ENCODE data around the gene PTPRCAP.
A peak's percentile ranks its signal among the peaks of the same experiment; 100 is the strongest.
"Not testable (repeated sequence)": the region's sequence is repeated elsewhere in the genome, so short reads cannot be mapped to it uniquely, and the experiment has no call there.

PTPRCAP gene

GRCh38 chr11:67406420-67406968 lies 31.0 kb downstream of the PTPRCAP start:
- no peak for DNase-seq (ENCODE audit: extremely low read depth, insufficient read length)
- H3K36me3 ChIP-seq (ENCODE audit: control insufficient read depth, insufficient read depth, low read length), result peaks cover 21% of the 10 kb centered on the region
- no peak for TF ChIP-seq CTCF (IDR thresholded peaks at IDR 0.05; ENCODE audit: insufficient read depth, low read length, poor library complexity, severe bottlenecking)
- H3K4me3 ChIP-seq (replicated peaks; ENCODE audit: low read depth, low read length), result no peak overlapping the region
- H3K27me3 ChIP-seq (replicated peaks; ENCODE audit: control insufficient read depth, insufficient read depth, low read length), result no peaks in the 10 kb centered on the region

- Histone ChIP-seq H3K36me3 (ENCODE audit: control insufficient read depth, insufficient read depth, low read length) (peaks cover 21% of the 10 kb centered on the region), H3K27me3 (replicated peaks; ENCODE audit: control insufficient read depth, insufficient read depth, low read length) (no peaks in the 10 kb centered on the region), H3K4me3 (replicated peaks; ENCODE audit: low read depth, low read length) (no peak overlapping the region)
- no peak for DNase-seq (ENCODE audit: extremely low read depth, insufficient read length)
- TF ChIP-seq CTCF (IDR thresholded peaks at IDR 0.05; ENCODE audit: insufficient read depth, low read length, poor library complexity, severe bottlenecking), result no peak
Observed at GRCh38 chr11:67405688-67406339, 31.7 kb downstream of the PTPRCAP start.

GRCh38 chr11:67405196-67405567 lies 32.3 kb downstream of the PTPRCAP start:
- TF ChIP-seq CTCF (IDR thresholded peaks at IDR 0.05; ENCODE audit: insufficient read depth, low read length, poor library complexity, severe bottlenecking), result no peak
- Histone ChIP-seq H3K36me3 (ENCODE audit: control insufficient read depth, insufficient read depth, low read length) (peaks cover 20% of the 10 kb centered on the region), H3K4me3 (replicated peaks; ENCODE audit: low read depth, low read length) (peak overlapping the region; percentile 80), H3K27me3 (replicated peaks; ENCODE audit: control insufficient read depth, insufficient read depth, low read length) (no peaks in the 10 kb centered on the region)
- DNase-seq (ENCODE audit: extremely low read depth, insufficient read length), result no peak

- TF ChIP-seq CTCF (IDR thresholded peaks at IDR 0.05; ENCODE audit: insufficient read depth, low read length, poor library complexity, severe bottlenecking), result no peak
- H3K4me3 ChIP-seq (replicated peaks; ENCODE audit: low read depth, low read length), result peak overlapping the region; percentile 80
- no peak for DNase-seq (ENCODE audit: extremely low read depth, insufficient read length)
- H3K27me3 ChIP-seq (replicated peaks; ENCODE audit: control insufficient read depth, insufficient read depth, low read length), result no peaks in the 10 kb centered on the region
- peaks cover 20% of the 10 kb centered on the region for H3K36me3 ChIP-seq (ENCODE audit: control insufficient read depth, insufficient read depth, low read length)
Observed at GRCh38 chr11:67404515-67405195, 32.8 kb downstream of the PTPRCAP start.

- Histone ChIP-seq H3K4me3 (replicated peaks; ENCODE audit: low read depth, low read length) (peak overlapping the region; percentile 80), H3K36me3 (ENCODE audit: control insufficient read depth, insufficient read depth, low read length) (peaks cover 31% of the 10 kb centered on the region)
- DNase-seq (ENCODE audit: extremely low read depth, insufficient read length); H3K27me3 ChIP-seq (replicated peaks; ENCODE audit: control insufficient read depth, insufficient read depth, low read length): not testable (repeated sequence)
Observed at GRCh38 chr11:67403085-67403484, 34.4 kb downstream of the PTPRCAP start.

- H3K36me3 ChIP-seq (ENCODE audit: control insufficient read depth, insufficient read depth, low read length), result peaks cover 36% of the 10 kb centered on the region
- not testable (repeated sequence) for H3K27me3 ChIP-seq (replicated peaks; ENCODE audit: control insufficient read depth, insufficient read depth, low read length); DNase-seq (ENCODE audit: extremely low read depth, insufficient read length)
- peak overlapping the region; percentile 54 for H3K4me3 ChIP-seq (replicated peaks; ENCODE audit: low read depth, low read length)
Observed at GRCh38 chr11:67402192-67402839, 35.2 kb downstream of the PTPRCAP start.
